GM12891 (cell line): ENCODE data around the gene TMOD1.
A peak's percentile ranks its signal among the peaks of the same experiment; 100 is the strongest.

ENCODE experiments used
- DNase-seq: peaks from one replicate; pipeline ENCODE4 v3.0.0; 2011; ENCODE audit warnings: low spot score; ENCODE audit not compliant: insufficient read length
- FAIRE-seq: peaks from 2 replicates; lab custom pipeline; 2011; peaks lifted over from hg19 to GRCh38; lab: Jason Lieb, UNC
- PAX5 ChIP-seq: IDR thresholded peaks from 2 replicates; pipeline ENCODE4 v1.6.1; 2011; ENCODE audit warnings: low read length, moderate library complexity, mild to moderate bottlenecking; ENCODE audit not compliant: insufficient read depth, severe bottlenecking
- POLR2A ChIP-seq: IDR thresholded peaks from 2 replicates; pipeline ENCODE4 v1.6.1; 2011; ENCODE audit warnings: low read depth, low read length, control low read depth
- POLR2AphosphoS5 ChIP-seq: IDR thresholded peaks from 2 replicates; pipeline ENCODE4 v1.6.1; 2011; ENCODE audit warnings: low read depth, low read length, control low read depth
- POU2F2 ChIP-seq: IDR thresholded peaks from 2 replicates; pipeline ENCODE4 v1.6.1; 2011; ENCODE audit warnings: low read depth, mild to moderate bottlenecking, control low read depth, low read length, moderate library complexity
- SPI1 ChIP-seq: IDR thresholded peaks from 2 replicates; pipeline ENCODE4 v1.6.1; 2011; ENCODE audit warnings: low read depth, low read length, control low read depth
- TAF1 ChIP-seq: IDR thresholded peaks from 2 replicates; pipeline ENCODE4 v1.6.1; 2011; ENCODE audit warnings: low read depth, low read length, control low read depth

Gene TMOD1

DNA sequence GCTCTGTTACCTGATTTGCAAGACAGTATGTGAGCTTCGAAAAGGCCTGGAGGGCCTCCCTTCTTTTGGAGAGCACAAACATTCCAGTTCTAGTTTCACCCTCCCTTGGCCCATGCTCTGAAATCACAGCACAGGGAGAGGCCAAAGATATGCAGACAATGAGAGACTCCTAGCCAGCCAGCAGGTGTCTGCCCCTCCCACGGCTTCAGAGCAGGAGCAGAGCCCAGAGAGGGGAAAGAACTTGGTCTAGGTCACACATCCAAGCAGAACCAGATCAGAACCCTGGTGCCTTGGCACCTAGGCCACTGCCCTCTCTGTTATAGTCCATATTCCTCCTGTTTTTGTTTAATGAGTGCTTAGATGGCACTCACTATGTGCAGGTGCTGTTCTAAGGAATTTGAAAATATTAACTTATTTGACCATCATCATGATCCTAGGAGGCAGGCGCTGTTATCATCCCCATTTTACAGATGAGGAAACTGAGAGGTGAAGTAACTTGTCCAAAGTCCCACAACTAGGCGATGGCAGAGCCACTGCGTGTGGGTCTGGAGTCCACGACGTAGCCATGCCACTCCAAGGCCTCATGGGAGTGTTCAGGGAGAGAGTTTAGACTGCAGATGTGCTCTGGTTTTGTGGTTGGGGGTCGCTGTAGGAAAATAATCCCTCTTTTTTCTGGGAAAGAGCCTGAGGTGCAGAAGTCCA, 27.2 kb downstream of the TMOD1 start:
- FAIRE-seq (peak; percentile 9), DNase-seq (no peak)
- TF ChIP-seq POLR2A (no peak), POLR2AphosphoS5 (no peak), TAF1 (no peak), PAX5 (no peak), SPI1 (no peak), POU2F2 (no peak)

DNA sequence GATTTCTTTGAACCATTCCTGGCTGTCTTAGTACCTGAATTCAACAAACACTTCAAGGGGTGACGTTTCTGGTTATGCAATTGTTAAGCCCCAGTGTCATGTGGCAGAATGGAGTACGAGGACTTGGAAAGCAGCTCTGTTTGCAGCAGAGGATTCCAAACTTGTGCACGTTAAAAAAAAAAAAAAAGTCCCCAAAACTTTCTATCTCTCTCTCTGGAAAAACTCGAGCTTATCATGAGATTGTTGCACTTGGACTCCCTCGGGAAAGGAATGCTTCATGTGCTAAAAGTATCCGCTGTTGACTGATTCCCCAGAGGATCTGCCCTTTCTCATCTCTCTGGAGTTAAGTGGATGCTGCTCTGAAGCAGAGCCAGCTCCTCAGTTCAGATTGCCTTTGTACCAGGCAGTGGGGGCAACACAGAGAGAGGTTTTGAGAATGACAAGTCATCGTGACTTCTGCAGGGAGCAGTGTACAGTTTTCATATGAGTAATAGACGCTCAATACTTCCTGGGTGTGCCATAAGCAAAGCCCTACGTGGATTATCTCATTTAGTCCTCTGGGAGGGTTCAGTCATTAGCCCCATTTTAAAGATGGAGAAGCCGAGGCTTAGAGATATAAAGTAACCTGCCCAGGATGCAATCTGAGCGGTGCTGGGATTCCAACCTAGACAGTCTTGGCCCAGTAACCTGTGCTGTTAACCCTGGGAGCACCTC, 28.1 kb downstream of the TMOD1 start:
- peak; percentile 86 for FAIRE-seq
- peak; percentile 45 for DNase-seq
- no peak for TF ChIP-seq POU2F2
- no peak for TF ChIP-seq TAF1
- TF ChIP-seq POLR2AphosphoS5, result no peak
- no peak for TF ChIP-seq PAX5
- TF ChIP-seq POLR2A, result no peak
- TF ChIP-seq SPI1, result no peak

DNA sequence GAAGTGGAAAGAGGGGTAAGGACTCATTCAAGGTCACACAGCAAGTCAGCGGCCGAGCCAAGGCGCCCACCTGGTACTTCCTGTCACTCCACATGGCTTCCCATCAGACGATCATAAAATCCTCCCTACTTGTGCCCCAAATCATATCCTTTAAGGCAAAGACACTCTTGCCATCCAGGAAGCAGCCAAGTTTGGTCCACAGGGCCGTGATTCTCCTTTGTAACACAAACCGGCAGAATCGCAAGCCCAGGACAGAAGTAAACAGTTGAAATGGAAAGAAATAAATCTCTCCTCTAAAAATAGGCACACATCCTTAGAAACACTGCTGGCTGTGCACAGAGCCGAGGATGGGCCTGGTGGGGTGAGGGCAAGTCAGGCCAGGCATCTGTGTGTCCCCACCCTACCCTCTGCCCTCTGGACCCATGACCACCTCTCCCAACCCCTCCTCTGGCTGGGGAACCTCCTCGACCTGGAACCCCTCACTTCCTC, 30.5 kb downstream of the TMOD1 start:
- FAIRE-seq (no peak), DNase-seq (no peak)
- no peak for TF ChIP-seq SPI1
- TF ChIP-seq TAF1, result no peak
- TF ChIP-seq PAX5, result no peak
- TF ChIP-seq POLR2A, result no peak
- TF ChIP-seq POLR2AphosphoS5, result no peak
- no peak for TF ChIP-seq POU2F2

- no peak for DNase-seq
- TF ChIP-seq PAX5 (no peak), POLR2A (no peak), SPI1 (no peak)
- FAIRE-seq, result no peak
Observed at GRCh38 chr9:97534185-97534584, 32.7 kb downstream of the TMOD1 start.

DNA sequence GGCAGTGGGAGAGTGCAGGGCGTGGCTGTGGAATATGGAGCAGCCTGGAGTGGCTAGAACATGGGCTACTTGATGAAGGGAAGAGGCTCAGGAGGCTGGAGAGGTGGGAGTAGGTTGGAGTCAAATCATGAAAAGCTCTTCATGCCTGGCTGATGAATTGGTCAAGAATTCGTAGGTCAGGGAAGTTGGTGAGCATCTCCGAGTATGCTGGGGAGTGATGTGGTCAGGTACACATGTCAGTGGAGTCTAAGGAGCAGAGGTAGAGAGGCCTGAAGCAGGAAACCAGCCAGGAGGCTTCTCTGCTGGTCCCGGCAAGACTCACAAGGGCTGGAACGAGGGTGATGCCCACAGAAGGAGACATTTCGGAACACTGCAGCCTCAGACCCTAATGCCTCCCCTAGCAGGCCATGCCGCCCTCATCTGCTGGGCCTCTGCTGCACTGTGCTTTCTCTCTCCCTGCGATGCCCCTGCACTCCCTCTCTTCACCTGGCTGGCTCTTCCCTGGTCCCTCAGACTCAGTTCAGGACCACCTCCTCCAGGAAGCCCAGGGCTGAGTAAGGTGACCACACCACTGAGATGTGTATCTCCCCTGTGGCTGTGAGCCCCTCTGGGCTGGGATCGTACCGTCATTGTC, 33.6 kb downstream of the TMOD1 start:
- no peak for DNase-seq
- TF ChIP-seq POLR2AphosphoS5, result no peak
- TF ChIP-seq TAF1, result no peak
- no peak for TF ChIP-seq SPI1
- TF ChIP-seq POU2F2, result no peak
- TF ChIP-seq PAX5, result no peak
- TF ChIP-seq POLR2A, result no peak
- FAIRE-seq, result no peak

GRCh38 chr9:97535771-97536170, 34.3 kb downstream of the TMOD1 start:
- no peak for TF ChIP-seq TAF1
- no peak for TF ChIP-seq SPI1
- TF ChIP-seq POLR2A, result no peak
- TF ChIP-seq POU2F2, result no peak
- no peak for TF ChIP-seq PAX5
- no peak for TF ChIP-seq POLR2AphosphoS5
- FAIRE-seq, result no peak
- no peak for DNase-seq

- DNase-seq, result no peak
- no peak for TF ChIP-seq POU2F2
- no peak for TF ChIP-seq POLR2AphosphoS5
- TF ChIP-seq POLR2A, result no peak
- TF ChIP-seq SPI1, result no peak
- TF ChIP-seq PAX5, result no peak
- TF ChIP-seq TAF1, result no peak
- no peak for FAIRE-seq
Observed at GRCh38 chr9:97536480-97536879, 35.0 kb downstream of the TMOD1 start.

DNA sequence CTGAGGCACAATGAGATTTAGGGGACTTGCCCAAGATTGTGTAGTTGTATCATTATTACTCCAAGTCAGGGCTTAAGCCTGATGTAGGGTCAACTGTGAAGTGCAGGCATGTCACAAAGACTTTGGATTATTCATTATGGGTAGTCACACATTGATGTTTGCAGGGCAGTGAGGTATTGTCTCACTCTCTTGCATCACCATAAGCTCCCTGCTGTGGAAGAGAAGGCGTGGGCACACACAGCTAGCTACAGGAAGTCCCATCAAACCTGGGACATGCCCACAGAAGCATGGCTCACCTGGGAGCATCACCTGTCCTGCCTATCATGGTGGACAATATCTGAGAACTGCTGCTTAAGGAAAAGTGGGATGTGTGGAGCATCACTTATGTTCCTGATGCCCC, 42.1 kb downstream of the TMOD1 start:
- DNase-seq, result no peak
- TF ChIP-seq POLR2AphosphoS5 (no peak), POU2F2 (no peak), PAX5 (no peak), SPI1 (no peak), POLR2A (no peak), TAF1 (no peak)
- no peak for FAIRE-seq

- FAIRE-seq, result no peak
- no peak for DNase-seq
- TF ChIP-seq POLR2AphosphoS5, result no peak
- TF ChIP-seq TAF1, result no peak
- no peak for TF ChIP-seq POLR2A
- TF ChIP-seq POU2F2, result no peak
- no peak for TF ChIP-seq PAX5
- no peak for TF ChIP-seq SPI1
Observed at GRCh38 chr9:97545486-97545885, 44.0 kb downstream of the TMOD1 start.
